H9 (cell line): ENCODE measurements around the gene AGMO. TPM values are rescaled to one million over a fixed set of nuclear protein-coding genes. Genes with fewer than 3 reads are reported as not detected.

Source experiments
- DNase-seq: peaks from one replicate; pipeline ENCODE4 v3.0.0-alpha.2; 2017
- H2AFZ ChIP-seq: one replicate; pipeline ENCODE4 v1.6.1; 2013; ENCODE audit warnings: mild to moderate bottlenecking, low read length, control low read depth, moderate library complexity
- H2AK5ac ChIP-seq: 2 replicates; pipeline ENCODE4 v1.6.1; 2013; ENCODE audit warnings: low read length, control low read depth, mixed read lengths; ENCODE audit not compliant: insufficient read length
- H2BK120ac ChIP-seq: one replicate; pipeline ENCODE4 v1.6.1; 2013; ENCODE audit warnings: low read depth, mild to moderate bottlenecking, low read length, control low read depth, inconsistent platforms; ENCODE audit not compliant: poor library complexity, severe bottlenecking
- H2BK12ac ChIP-seq: 2 replicates; pipeline ENCODE4 v1.6.1; 2013; ENCODE audit warnings: low read length, control low read depth, mixed read lengths, low read depth; ENCODE audit not compliant: insufficient read length
- H2BK15ac ChIP-seq: 2 replicates; pipeline ENCODE4 v1.6.1; 2013; ENCODE audit warnings: low read depth, low read length, control low read depth
- H2BK20ac ChIP-seq: one replicate; pipeline ENCODE4 v1.6.1; 2013; ENCODE audit warnings: low read depth, mild to moderate bottlenecking, low read length, control low read depth, inconsistent platforms; ENCODE audit not compliant: poor library complexity, severe bottlenecking
- H2BK5ac ChIP-seq: 2 replicates; pipeline ENCODE4 v1.6.1; 2013; ENCODE audit warnings: low read length, control low read depth, mixed read lengths; ENCODE audit not compliant: insufficient read length
- H3K14ac ChIP-seq: 2 replicates; pipeline ENCODE4 v1.6.1; 2013; ENCODE audit warnings: low read length, control low read depth; ENCODE audit not compliant: insufficient read depth
- H3K18ac ChIP-seq: 2 replicates; pipeline ENCODE4 v1.6.1; 2013; ENCODE audit warnings: low read depth, mild to moderate bottlenecking, mixed read lengths, low read length, control low read depth; ENCODE audit not compliant: insufficient read length
- H3K23ac ChIP-seq: 2 replicates; pipeline ENCODE4 v1.6.1; 2013; ENCODE audit warnings: low read length, control low read depth, mixed read lengths, low read depth; ENCODE audit not compliant: insufficient read length
- H3K23me2 ChIP-seq: 2 replicates; pipeline ENCODE4 v1.6.1; 2013; ENCODE audit warnings: low read depth, mild to moderate bottlenecking, mixed read lengths, low read length, control low read depth; ENCODE audit not compliant: insufficient read length, poor library complexity, severe bottlenecking
- H3K27ac ChIP-seq: 2 replicates; pipeline ENCODE4 v1.5.1; 2013; ENCODE audit warnings: low read length, control low read depth, mixed read lengths, low read depth; ENCODE audit not compliant: insufficient read length
- H3K27me3 ChIP-seq: 2 replicates; pipeline ENCODE4 v1.6.1; 2013; ENCODE audit warnings: low read length, control low read depth, inconsistent platforms; ENCODE audit not compliant: insufficient read depth
- H3K4ac ChIP-seq: 2 replicates; pipeline ENCODE4 v1.6.1; 2013; ENCODE audit warnings: low read depth, mild to moderate bottlenecking, control low read depth, inconsistent platforms, low read length, moderate library complexity
- H3K4me1 ChIP-seq: 2 replicates; pipeline ENCODE4 v1.6.1; 2013; ENCODE audit warnings: low read length, control low read depth, inconsistent platforms; ENCODE audit not compliant: insufficient read depth
- H3K4me2 ChIP-seq: 2 replicates; pipeline ENCODE4 v1.6.1; 2013; ENCODE audit warnings: low read length, control low read depth, mixed read lengths; ENCODE audit not compliant: insufficient read length, insufficient read depth
- H3K56ac ChIP-seq: 2 replicates; pipeline ENCODE4 v1.6.1; 2013; ENCODE audit warnings: low read depth, mild to moderate bottlenecking, mixed read lengths, low read length, control low read depth; ENCODE audit not compliant: insufficient read length
- H3K79me1 ChIP-seq: 2 replicates; pipeline ENCODE4 v1.6.1; 2013; ENCODE audit warnings: low read depth, mild to moderate bottlenecking, moderate library complexity, low read length, control low read depth, inconsistent platforms; ENCODE audit not compliant: insufficient read depth, poor library complexity, severe bottlenecking
- H3K79me2 ChIP-seq: 2 replicates; pipeline ENCODE4 v1.6.1; 2013; ENCODE audit warnings: low read length, control low read depth, inconsistent platforms; ENCODE audit not compliant: insufficient read depth
- H3K9ac ChIP-seq: 2 replicates; pipeline ENCODE4 v1.6.1; 2013; ENCODE audit warnings: low read length, control low read depth, mixed read lengths; ENCODE audit not compliant: insufficient read length; ENCODE audit errors: extremely low read depth
- H3K9me3 ChIP-seq: one replicate; pipeline ENCODE4 v1.6.1; 2013; ENCODE audit warnings: low read depth, low read length, inconsistent platforms; ENCODE audit not compliant: control insufficient read depth
- H3T11ph ChIP-seq: one replicate; pipeline ENCODE4 v1.6.1; 2013; ENCODE audit warnings: mild to moderate bottlenecking, low read length, control low read depth, inconsistent platforms
- H4K20me1 ChIP-seq: one replicate; pipeline ENCODE4 v1.6.1; 2013; ENCODE audit not compliant: control insufficient read depth, insufficient read length, insufficient read depth
- H4K5ac ChIP-seq: 2 replicates; pipeline ENCODE4 v1.6.1; 2013; ENCODE audit warnings: low read depth, mild to moderate bottlenecking, mixed read lengths, low read length, control low read depth; ENCODE audit not compliant: insufficient read length
- H4K8ac ChIP-seq: replicated peaks from 2 replicates; pipeline ENCODE4 v1.6.1; 2013; ENCODE audit warnings: low read length, control low read depth, mixed read lengths, low read depth; ENCODE audit not compliant: insufficient read length
- H4K91ac ChIP-seq: 2 replicates; pipeline ENCODE4 v1.6.1; 2013; ENCODE audit warnings: low read depth, mild to moderate bottlenecking, moderate library complexity, mixed read lengths, low read length, control low read depth; ENCODE audit not compliant: insufficient read length
- H3K27ac Mint-ChIP-seq, 3 experiments: 2 replicates in 2 of 3; 3 replicates in 1 of 3; pipeline ENCODE4 v1.8.0; 2020 to 2021; ENCODE audit warnings: mixed read lengths in 3 of 3, mild to moderate bottlenecking in 1 of 3, moderate library complexity in 1 of 3
- H3K27me3 Mint-ChIP-seq: 2 replicates; pipeline ENCODE4 v1.8.0; 2021; ENCODE audit warnings: low read depth, mild to moderate bottlenecking, moderate library complexity, mixed read lengths
- H3K36me3 Mint-ChIP-seq, 3 experiments: 2 replicates in 2 of 3; 3 replicates in 1 of 3; pipeline ENCODE4 v1.8.0; 2020 to 2021; ENCODE audit warnings: low read depth in 3 of 3, mixed read lengths in 3 of 3; ENCODE audit not compliant: insufficient read depth in 1 of 3
- H3K4me1 Mint-ChIP-seq, 2 experiments: 2 replicates each; pipeline ENCODE4 v1.8.0; 2020; ENCODE audit warnings: mixed read lengths in 2 of 2
- H3K4me3 Mint-ChIP-seq, 2 experiments: 2 replicates in 1 of 2; 3 replicates in 1 of 2; pipeline ENCODE4 v1.8.0; 2020 to 2021; ENCODE audit warnings: mild to moderate bottlenecking in 2 of 2, mixed read lengths in 2 of 2, moderate library complexity in 1 of 2
- H3K9me3 Mint-ChIP-seq, 2 experiments: 2 replicates in 1 of 2; 3 replicates in 1 of 2; pipeline ENCODE4 v1.8.0; 2020; ENCODE audit warnings: mild to moderate bottlenecking in 2 of 2, mixed read lengths in 2 of 2, moderate library complexity in 1 of 2
- WGBS: extraction: QIAGEN DNeasy Blood & Tissue Kit; methylation state at CpG from one replicate; pipeline ENCODE4 v1.1.7; 2013; ENCODE audit warnings: missing lambda C conversion rate, low lambda C conversion rate, mixed read lengths; ENCODE audit not compliant: insufficient read length; ENCODE audit errors: extremely low coverage; 5-methylcytosine and 5-hydroxymethylcytosine counted together
- total RNA-seq: library from RNA; stranded (reverse); gene quantifications from 2 replicates; pipeline ENCODE4 v1.2.1, GENCODE V29; 2021
- TF ChIP-seq, protein P1 (sequence below): fragments of 200-600 bp; sonication (generic); conservative IDR thresholded peaks from 3 replicates; pipeline ENCODE4 v1.8.0; 2021; ENCODE audit warnings: antibody characterized with exemption, mild to moderate bottlenecking

Gene AGMO
- total RNA-seq, 1 experiment from 2014 or later, result 0.70 TPM

DNA sequence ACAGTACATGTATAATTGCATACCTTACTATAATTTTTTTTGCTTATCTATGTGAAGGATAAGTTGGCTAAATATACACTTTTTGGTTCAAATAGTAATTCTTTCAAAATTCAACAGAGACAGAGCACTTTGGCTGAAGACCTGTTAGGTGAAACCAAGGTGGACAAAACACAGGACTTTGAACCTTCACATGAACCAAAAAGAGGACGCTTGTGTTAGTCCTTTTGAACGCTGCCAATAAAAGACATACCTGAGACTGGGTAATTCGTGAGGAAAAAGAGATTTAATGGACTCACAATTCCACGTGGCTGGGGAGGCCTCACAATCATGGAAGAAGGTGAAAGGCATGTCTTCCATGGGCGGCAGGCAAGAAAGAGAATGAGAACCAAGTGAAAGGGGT is 4.7 kb upstream of the AGMO start:
- H3T11ph ChIP-seq, result no peak overlapping the region
- no peak overlapping the region for H3K9ac ChIP-seq
- H3K14ac ChIP-seq, result no peak overlapping the region
- H2BK120ac ChIP-seq, result no peak overlapping the region
- H3K79me1 ChIP-seq, result no peaks in the 10 kb centered on the region
- no peak overlapping the region for H3K4me2 ChIP-seq
- Mint-ChIP-seq H3K36me3 (no peaks in the 10 kb centered on the region; a peak in 1 of 7 replicates), H3K9me3 (no peaks in the 10 kb centered on the region), H3K4me3 (no peak overlapping the region), H3K4me1 (peaks cover 5% of the 10 kb centered on the region in 2 experiments; a peak in 3 of 4 replicates), H3K27ac (no peak overlapping the region), H3K27me3 (no peaks in the 10 kb centered on the region)
- TF ChIP-seq, protein P1, sequence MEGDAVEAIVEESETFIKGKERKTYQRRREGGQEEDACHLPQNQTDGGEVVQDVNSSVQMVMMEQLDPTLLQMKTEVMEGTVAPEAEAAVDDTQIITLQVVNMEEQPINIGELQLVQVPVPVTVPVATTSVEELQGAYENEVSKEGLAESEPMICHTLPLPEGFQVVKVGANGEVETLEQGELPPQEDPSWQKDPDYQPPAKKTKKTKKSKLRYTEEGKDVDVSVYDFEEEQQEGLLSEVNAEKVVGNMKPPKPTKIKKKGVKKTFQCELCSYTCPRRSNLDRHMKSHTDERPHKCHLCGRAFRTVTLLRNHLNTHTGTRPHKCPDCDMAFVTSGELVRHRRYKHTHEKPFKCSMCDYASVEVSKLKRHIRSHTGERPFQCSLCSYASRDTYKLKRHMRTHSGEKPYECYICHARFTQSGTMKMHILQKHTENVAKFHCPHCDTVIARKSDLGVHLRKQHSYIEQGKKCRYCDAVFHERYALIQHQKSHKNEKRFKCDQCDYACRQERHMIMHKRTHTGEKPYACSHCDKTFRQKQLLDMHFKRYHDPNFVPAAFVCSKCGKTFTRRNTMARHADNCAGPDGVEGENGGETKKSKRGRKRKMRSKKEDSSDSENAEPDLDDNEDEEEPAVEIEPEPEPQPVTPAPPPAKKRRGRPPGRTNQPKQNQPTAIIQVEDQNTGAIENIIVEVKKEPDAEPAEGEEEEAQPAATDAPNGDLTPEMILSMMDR, result no peak
- no peak overlapping the region for H2BK20ac ChIP-seq
- H2BK12ac ChIP-seq, result no peak overlapping the region
- H3K18ac ChIP-seq, result no peak overlapping the region
- DNase-seq, result no peak
- no peak overlapping the region for H3K56ac ChIP-seq
- H2BK5ac ChIP-seq, result no peak overlapping the region
- no peaks in the 10 kb centered on the region for H3K27me3 ChIP-seq
- no peak overlapping the region for H4K91ac ChIP-seq
- no peaks in the 10 kb centered on the region for H3K23me2 ChIP-seq
- H4K8ac ChIP-seq, result no peak overlapping the region
- H2BK15ac ChIP-seq, result no peak overlapping the region
- H3K9me3 ChIP-seq, result no peaks in the 10 kb centered on the region
- H2AK5ac ChIP-seq, result no peak overlapping the region
- H4K20me1 ChIP-seq, result no peaks in the 10 kb centered on the region
- H3K27ac ChIP-seq, result no peak overlapping the region
- H3K79me2 ChIP-seq, result no peaks in the 10 kb centered on the region
- no peak overlapping the region for H4K5ac ChIP-seq
- no peak overlapping the region for H3K4ac ChIP-seq
- WGBS, result no CpG with 5 or more reads among the region's 5 CpGs
- H2AFZ ChIP-seq, result no peak overlapping the region
- no peak overlapping the region for H3K23ac ChIP-seq
- H3K4me1 ChIP-seq, result no peaks in the 10 kb centered on the region
